Psoas muscle (tissue), 8 donors: ENCODE results near the gene WNT8B. TPM values are rescaled to one million over a fixed set of nuclear protein-coding genes. Genes with fewer than 3 reads are reported as not detected.

Source experiments
- ATAC-seq, 4 donors: fragments of 200-7000 bp; cut with Tn5 transposase; one replicate each; pipeline ENCODE4 v1.9.1; 2020; ENCODE audit warnings: moderate library complexity in 3 of 4, mild to moderate bottlenecking in 2 of 4
- DNase-seq, 2 donors: peaks; one replicate each; pipeline ENCODE4 v3.0.0-alpha.2; 2020
- H3K27ac ChIP-seq: fragments of 200-600 bp; one replicate; pipeline ENCODE4 v1.8.0; 2022
- H3K27me3 ChIP-seq, 3 donors: fragments of 200-600 bp in 1 of 3; one replicate each; pipeline versions ENCODE4 v1.6.1 to v1.8.0; 2013 to 2022; ENCODE audit warnings: low read length in 2 of 3, mild to moderate bottlenecking in 2 of 3, moderate library complexity in 1 of 3; ENCODE audit not compliant: insufficient read depth in 3 of 3
- H3K36me3 ChIP-seq, 2 donors: fragments of 200-600 bp in 1 of 2; one replicate each; pipeline versions ENCODE4 v1.6.1 to v1.8.0; 2013 to 2022; ENCODE audit warnings: low read depth in 1 of 2, mild to moderate bottlenecking in 1 of 2, moderate library complexity in 1 of 2; ENCODE audit not compliant: insufficient read depth in 1 of 2
- H3K4me1 ChIP-seq: fragments of 200-600 bp; one replicate; pipeline ENCODE4 v1.8.0; 2022
- H3K4me3 ChIP-seq: fragments of 200-600 bp; one replicate; pipeline ENCODE4 v1.8.0; 2022; ENCODE audit warnings: mild to moderate bottlenecking
- H3K9me3 ChIP-seq: fragments of 200-600 bp; one replicate; pipeline ENCODE4 v1.8.0; 2022
- WGBS, 3 donors: extraction: QIAGEN DNeasy Blood & Tissue Kit; methylation state at CpG; one replicate each; pipeline versions ENCODE4 v1.1.6 to v1.1.7; 2013; 5-methylcytosine and 5-hydroxymethylcytosine counted together
- intact Hi-C, 2 donors: fragments of 100-400 bp; cut with DNase I; formaldehyde crosslinking; loops; one replicate each; pipeline versions ENCODE4 v1.11.0 to v1.14.2; 2022
- polyA plus RNA-seq, 3 donors: library from polyadenylated mRNA; stranded (reverse); fragments of 200-250 nt; gene quantifications; one replicate each; pipeline ENCODE4 v1.2.3, GENCODE V29; 2013
- total RNA-seq, 4 donors: library from RNA; stranded (reverse); fragmentation: NEBNext Ultra II Directional in 2 of 4; extraction: Animal tissue kit (Norgen Biotek cat#: 25700) in 2 of 4; gene quantifications; one replicate each; pipeline versions ENCODE4 v1.2.1 to v1.2.4, GENCODE V29; 2021 to 2023
- TF ChIP-seq, protein P1 (sequence below): fragments of 200-600 bp; IDR thresholded peaks from one replicate; pipeline ENCODE4 v1.8.0; 2022; ENCODE audit warnings: antibody characterized with exemption
- donor health status: healthy with polysubstance abuse.
- donor health status: DM: no; HTN: no; CAD: no; lungs with moderate emphysema.
- donor health status: Bipolar disorder and iron deficiency.
- donor health status: healthy.
- donor health status: DM: yes; HTN: yes; CAD: no.
- donor health status: DM: no; HTN: no; CAD: no.
- donor health status: DM: no; HTN: no; CAD: no.
- donor health status: DM: yes; HTN: yes; CAD: no.

The WNT8B gene
- total and polyA plus RNA-seq, 7 donors, result not detected

DNA sequence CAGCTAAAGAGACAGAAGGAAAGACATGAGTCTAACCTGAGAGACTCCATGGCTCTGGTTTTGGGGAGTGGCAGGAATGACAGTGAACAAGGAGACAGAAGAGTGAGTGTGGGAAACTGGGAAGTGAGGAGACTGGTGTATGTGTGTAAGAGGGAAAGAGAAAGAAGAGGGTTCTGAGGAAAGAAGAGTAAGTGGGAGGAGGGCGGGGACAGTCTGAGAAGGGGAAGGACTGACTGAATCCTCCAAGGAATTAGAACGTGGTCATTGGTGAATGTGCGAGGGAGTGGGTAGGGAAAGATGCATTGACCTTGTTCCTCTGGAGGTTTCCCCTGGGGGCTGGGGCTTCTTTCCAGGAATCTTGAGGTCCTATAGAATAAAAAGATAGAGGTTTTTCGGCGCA is 26.6 kb downstream of the WNT8B start:
- no peak for DNase-seq

DNA sequence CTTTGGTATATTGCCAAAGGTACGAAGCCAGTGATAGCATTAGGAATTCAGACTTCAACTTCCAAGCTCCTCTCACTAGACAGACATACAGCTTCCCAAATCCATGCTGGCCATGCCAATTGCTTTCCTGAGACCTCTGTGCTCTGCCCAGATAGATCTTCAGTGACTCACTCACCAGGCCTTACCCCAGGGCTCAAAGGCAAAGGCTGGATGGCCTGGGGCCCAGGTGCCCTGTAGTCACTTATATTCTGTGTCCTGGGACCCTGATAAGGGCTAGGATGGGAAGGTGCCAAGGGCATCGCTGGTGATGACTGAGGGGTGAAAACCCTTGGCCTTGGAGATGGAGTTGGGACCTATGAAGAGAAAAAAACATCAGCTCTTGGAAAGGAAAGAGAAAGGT is 27.7 kb downstream of the WNT8B start:
- Histone ChIP-seq H3K9me3 (no peaks in the 10 kb centered on the region), H3K36me3 (peaks cover 0 to 80% of the 10 kb centered on the region in 2 donors), H3K27ac (no peak overlapping the region), H3K4me1 (no peaks in the 10 kb centered on the region), H3K27me3 (no peaks in the 10 kb centered on the region), H3K4me3 (no peak overlapping the region)
- DNase-seq, result no peak
- 82 to 88% (median 87%) methylated on average over 2 of the region's 2 CpGs for WGBS, 3 donors
- TF ChIP-seq, protein P1, sequence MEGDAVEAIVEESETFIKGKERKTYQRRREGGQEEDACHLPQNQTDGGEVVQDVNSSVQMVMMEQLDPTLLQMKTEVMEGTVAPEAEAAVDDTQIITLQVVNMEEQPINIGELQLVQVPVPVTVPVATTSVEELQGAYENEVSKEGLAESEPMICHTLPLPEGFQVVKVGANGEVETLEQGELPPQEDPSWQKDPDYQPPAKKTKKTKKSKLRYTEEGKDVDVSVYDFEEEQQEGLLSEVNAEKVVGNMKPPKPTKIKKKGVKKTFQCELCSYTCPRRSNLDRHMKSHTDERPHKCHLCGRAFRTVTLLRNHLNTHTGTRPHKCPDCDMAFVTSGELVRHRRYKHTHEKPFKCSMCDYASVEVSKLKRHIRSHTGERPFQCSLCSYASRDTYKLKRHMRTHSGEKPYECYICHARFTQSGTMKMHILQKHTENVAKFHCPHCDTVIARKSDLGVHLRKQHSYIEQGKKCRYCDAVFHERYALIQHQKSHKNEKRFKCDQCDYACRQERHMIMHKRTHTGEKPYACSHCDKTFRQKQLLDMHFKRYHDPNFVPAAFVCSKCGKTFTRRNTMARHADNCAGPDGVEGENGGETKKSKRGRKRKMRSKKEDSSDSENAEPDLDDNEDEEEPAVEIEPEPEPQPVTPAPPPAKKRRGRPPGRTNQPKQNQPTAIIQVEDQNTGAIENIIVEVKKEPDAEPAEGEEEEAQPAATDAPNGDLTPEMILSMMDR, result no peak
- no peak for ATAC-seq
- intact Hi-C loops, result no loop called here

More for the DNA sequence above, 26.6 kb downstream of the WNT8B start:
- 78 to 91% (median 89%) methylated on average over 5 of the region's 5 CpGs for WGBS, 3 donors
- Histone ChIP-seq H3K36me3 (peaks cover 0 to 75% of the 10 kb centered on the region in 2 donors), H3K4me3 (no peak overlapping the region), H3K27me3 (no peaks in the 10 kb centered on the region), H3K9me3 (no peaks in the 10 kb centered on the region), H3K27ac (no peak overlapping the region), H3K4me1 (no peaks in the 10 kb centered on the region)
- ATAC-seq, result no peak
- intact Hi-C loops, result no loop called here
- TF ChIP-seq, protein P1, result no peak

DNA sequence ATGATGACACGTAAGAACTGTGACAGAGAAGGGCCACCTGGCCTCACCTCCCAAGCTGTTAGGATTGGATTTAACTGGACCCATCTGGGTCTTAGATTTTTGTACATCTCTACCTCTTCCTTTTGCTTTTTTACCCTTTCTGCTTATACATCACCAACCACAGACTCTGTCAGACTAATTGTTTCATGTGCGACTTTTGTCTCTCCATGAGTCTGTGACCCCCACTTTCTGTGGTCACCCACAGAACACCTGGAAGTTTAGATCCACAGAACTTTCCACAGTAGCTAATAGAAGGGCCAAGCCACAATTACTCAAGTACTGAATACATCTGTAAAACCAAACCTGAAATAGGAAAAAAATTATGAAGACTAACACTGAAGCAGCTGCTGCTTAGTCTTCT is 33.8 kb downstream of the WNT8B start:
- Histone ChIP-seq H3K9me3 (no peaks in the 10 kb centered on the region), H3K4me1 (no peaks in the 10 kb centered on the region), H3K4me3 (no peak overlapping the region), H3K27ac (no peak overlapping the region), H3K27me3 (no peaks in the 10 kb centered on the region), H3K36me3 (peaks cover 0 to 91% of the 10 kb centered on the region in 2 donors)
- intact Hi-C loops, result no loop called here
- no peak for DNase-seq
- WGBS, 3 donors, result 95 to 97% (median 96%) methylated on average over 2 of the region's 2 CpGs
- TF ChIP-seq, protein P1, result no peak
- no peak for ATAC-seq

DNA sequence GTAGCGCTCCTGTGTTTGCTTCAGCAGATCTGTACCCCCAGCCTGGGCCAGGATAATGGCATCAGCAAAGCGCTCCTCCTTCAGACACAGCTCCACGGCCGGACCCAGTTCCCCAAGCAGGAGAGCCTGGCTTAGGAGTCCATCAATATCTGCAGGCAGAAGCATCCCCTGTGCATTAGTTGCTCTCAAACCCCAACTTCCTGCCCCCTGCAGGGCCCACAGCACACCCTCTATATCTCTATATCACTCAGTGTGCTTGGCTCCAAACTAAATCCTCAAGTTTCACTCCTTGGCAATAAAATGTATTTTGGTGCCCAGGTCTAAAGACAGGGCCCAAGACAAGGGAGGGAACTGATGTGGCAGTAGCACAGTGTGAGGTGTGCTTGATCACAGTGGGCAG is 35.2 kb downstream of the WNT8B start:
- Histone ChIP-seq H3K4me1 (no peaks in the 10 kb centered on the region), H3K27me3 (no peaks in the 10 kb centered on the region), H3K4me3 (no peak overlapping the region), H3K27ac (no peak overlapping the region), H3K36me3 (peaks cover 4 to 95% of the 10 kb centered on the region in 2 donors), H3K9me3 (no peaks in the 10 kb centered on the region)
- no peak for ATAC-seq
- WGBS, 3 donors, result 92 to 98% (median 97%) methylated on average over 4 of the region's 4 CpGs
- intact Hi-C loops, result no loop called here
- TF ChIP-seq, protein P1, result no peak
- no peak for DNase-seq

DNA sequence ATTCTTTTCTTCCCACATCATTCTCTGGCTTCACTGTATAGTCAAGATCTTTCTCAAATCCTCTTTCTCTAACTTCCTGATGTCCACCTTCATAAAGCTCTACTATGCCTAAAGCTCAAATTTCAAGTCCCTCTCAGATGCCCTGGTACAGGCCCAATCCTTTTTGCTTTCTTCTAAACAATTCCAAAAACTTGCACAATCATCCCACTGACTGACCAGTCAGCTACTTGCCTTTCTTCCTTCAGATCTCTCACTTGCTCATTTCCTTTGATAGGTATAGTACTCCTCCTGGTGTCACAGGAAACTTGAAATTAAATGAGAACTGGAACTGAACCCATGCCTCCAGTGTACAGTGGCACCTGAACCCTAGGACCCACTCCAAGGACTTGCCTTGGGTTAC is 38.6 kb downstream of the WNT8B start:
- Histone ChIP-seq H3K27me3 (no peaks in the 10 kb centered on the region), H3K27ac (no peak overlapping the region), H3K4me3 (no peak overlapping the region), H3K4me1 (no peaks in the 10 kb centered on the region), H3K9me3 (no peaks in the 10 kb centered on the region), H3K36me3 (peaks cover 13 to 88% of the 10 kb centered on the region in 2 donors)
- TF ChIP-seq, protein P1, result no peak
- DNase-seq (no peak), ATAC-seq (no peak)
- intact Hi-C loops, result no loop called here
